ENCODE results near the gene S100A2. TPM values are rescaled to one million over a fixed set of nuclear protein-coding genes. Genes with fewer than 3 reads are reported as not detected.
A peak's percentile ranks its signal among the peaks of the same experiment; 100 is the strongest.

S100A2 gene
- total RNA-seq, 1 donor from 2014 or later: 2.0 TPM

DNA sequence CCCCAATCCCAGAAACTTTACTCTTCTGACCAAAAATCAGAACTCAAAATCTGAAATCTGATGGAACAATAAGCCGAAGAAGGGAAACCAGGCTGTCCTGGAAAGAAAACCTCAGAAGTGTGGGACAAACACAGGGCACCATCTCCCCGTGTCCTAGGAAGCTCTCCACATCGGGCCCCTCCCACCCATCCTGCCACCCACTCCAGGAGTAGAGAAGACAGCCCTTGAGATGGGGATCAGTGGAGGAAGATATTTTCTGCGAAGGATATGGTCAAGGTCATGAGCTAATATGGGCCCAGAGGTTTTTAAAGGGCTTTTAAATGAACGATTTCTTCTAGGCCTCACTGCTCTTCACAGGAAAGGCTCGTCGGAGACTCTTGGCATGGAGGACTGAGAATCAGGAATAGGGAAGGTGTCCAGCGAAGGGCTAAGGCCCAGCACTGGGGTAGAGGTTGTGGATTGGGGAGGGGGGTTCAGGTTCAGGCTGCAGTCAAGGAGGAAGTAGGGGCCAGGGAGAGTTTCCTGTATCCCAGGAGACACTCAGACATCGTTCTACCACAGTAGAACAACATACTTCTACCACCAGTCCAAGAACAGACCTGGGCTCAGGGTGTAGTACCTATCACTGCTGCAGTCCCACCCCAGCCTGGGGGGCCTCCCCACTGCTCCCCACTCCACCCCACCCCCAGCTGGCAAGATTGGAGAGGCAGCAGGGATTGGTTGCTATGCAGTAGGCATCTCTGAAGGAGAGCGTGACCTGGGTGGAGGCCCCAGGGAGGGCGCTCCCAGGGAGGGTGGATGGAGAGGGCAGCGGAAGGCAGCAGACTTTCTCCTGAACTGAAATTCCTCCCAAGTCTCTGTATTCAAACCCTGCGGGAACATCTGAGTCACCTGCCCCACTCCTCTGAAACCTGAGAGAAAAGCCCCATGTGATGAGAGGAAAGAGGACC, 23.7 kb downstream of the S100A2 start:
- CTCF ChIA-PET: interaction anchor here (1.6 kb wide), 1 partner anchor 26 kb away, joined by 6 read pairs; no protein-coding TSS in a partner anchor
- TF ChIP-seq, protein P1, sequence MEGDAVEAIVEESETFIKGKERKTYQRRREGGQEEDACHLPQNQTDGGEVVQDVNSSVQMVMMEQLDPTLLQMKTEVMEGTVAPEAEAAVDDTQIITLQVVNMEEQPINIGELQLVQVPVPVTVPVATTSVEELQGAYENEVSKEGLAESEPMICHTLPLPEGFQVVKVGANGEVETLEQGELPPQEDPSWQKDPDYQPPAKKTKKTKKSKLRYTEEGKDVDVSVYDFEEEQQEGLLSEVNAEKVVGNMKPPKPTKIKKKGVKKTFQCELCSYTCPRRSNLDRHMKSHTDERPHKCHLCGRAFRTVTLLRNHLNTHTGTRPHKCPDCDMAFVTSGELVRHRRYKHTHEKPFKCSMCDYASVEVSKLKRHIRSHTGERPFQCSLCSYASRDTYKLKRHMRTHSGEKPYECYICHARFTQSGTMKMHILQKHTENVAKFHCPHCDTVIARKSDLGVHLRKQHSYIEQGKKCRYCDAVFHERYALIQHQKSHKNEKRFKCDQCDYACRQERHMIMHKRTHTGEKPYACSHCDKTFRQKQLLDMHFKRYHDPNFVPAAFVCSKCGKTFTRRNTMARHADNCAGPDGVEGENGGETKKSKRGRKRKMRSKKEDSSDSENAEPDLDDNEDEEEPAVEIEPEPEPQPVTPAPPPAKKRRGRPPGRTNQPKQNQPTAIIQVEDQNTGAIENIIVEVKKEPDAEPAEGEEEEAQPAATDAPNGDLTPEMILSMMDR (IDR thresholded peaks at IDR 0.05): no peak
- ATAC-seq (ENCODE audit: low read depth) (no peak), DNase-seq (no peak)
- no peaks in the 10 kb centered on the region for H3K9me3 Mint-ChIP-seq
- peak overlapping the region; percentile 81 for H3K27ac Mint-ChIP-seq
- intact Hi-C loops (cut with micrococcal nuclease): no loop called here
- POLR2A ChIA-PET: interaction anchor here (0.9 to 5.0 kb wide), 7 partner anchors 9 to 92 kb away, joined by 3 to 49 read pairs (median 4); partner anchors contain the start of genes CHTOP and S100A2
- H3K27me3 Mint-ChIP-seq: no peaks in the 10 kb centered on the region
- peaks cover 65% of the 10 kb centered on the region for H3K4me1 Mint-ChIP-seq
- H3K4me3 Mint-ChIP-seq: peak overlapping the region; percentile 25
- peaks cover 24% of the 10 kb centered on the region for H3K36me3 Mint-ChIP-seq (ENCODE audit: low read depth)

DNA sequence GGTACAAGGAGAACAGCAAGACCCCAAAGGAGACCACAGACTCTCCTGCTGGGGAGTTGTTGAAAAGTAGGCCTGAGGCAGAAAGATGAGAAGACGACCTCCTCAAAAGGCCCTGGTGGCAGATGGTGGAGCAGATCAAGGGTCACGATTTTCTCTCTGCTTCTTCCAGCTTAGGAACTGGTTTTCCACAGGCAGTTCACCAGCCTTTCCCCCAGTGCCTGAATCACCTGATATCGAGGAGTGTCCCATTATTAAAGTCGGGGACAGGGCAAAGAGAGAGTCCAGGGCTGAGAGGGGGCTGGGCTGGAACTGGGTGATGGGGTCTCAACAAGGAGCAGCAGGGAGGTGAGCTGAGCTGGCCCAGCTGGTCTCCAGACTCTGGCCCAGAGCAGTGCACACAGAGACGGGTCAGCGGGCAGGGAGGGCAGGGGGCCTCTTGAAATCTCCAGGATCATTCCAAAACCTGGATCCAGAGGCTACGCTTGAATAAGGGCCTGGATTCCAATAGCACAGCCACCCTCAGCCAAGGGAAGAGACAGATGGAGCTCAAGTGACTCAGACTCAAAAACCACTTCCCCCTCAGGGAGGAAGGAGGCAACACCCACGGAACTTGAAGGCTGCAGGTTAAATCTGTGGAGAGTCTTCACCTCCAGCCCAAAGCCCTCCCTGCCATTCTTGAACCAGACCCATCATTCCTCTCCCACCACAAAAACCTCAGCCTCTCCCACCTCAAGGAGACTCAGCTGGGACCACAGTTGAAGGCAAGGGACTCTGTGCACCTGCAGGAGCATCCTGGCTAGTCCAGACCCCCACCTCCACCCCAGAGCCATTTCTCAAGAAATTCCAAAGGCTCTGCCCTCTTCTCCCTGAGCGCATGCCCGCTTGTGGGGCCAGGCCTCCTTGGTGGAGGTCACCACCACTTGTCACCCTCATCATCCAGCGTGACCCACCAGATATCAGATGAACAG, 25.0 kb downstream of the S100A2 start, which contains the start of gene S100A5:
S100A5 (minus strand) TSS at position 541 of the 968 bp plus-strand sequence. CDS start 743 bp downstream, outside the sequence.
- Mint-ChIP-seq H3K9me3 (no peaks in the 10 kb centered on the region), H3K27me3 (no peaks in the 10 kb centered on the region), H3K4me1 (peaks cover 64% of the 10 kb centered on the region), H3K36me3 (ENCODE audit: low read depth) (peaks cover 24% of the 10 kb centered on the region), H3K4me3 (peak within 1 kb of the TSS; percentile 25), H3K27ac (peak within 1 kb of the TSS; percentile 81)
- TF ChIP-seq, protein P1 (IDR thresholded peaks at IDR 0.05): no peak
- intact Hi-C loops (cut with micrococcal nuclease): no loop called here
- ChIA-PET CTCF (interaction anchor here (1.6 kb wide), 1 partner anchor 27 kb away, joined by 6 read pairs; no protein-coding TSS in a partner anchor), POLR2A (interaction anchor here (0.6 to 2.9 kb wide), 9 partner anchors 8 to 202 kb away, joined by 3 to 23 read pairs (median 4); partner anchors contain the start of genes CHTOP and S100A2)
- peak; percentile 15 for ATAC-seq (ENCODE audit: low read depth)
- DNase-seq: no peak

DNA sequence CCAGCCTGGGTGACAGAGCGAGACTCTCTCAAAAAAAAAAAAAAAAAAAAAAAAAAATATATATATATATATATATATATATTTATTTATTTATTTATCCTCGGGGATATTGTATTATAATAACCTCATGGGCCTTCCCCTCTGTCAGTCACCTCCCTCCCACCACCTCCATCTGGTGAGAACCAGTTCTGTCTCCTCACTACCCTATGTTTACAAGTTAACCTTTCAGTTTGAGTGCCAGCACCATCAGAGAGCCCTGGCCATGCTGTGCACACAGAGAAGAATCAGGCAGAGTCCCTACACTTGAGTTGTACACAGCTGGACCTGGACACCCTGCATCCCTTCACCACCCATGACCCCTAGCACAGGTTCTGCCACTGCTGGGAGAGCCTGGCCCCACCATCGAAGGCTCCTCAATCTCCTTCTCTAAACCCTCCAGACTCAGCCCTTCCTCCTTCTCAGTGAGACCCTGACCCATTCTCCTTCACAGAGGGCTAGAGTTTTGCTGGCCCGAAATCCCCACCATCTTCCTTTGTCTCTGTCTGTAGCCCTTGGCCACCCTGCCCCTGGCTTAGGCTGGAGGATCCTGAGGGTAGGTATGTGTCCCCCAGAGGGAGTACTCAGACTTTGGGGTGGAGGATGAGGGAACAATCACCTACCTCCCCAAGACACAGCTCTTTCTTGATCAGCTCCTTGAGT, 26.1 kb downstream of the S100A2 start:
- TF ChIP-seq, protein P1 (IDR thresholded peaks at IDR 0.05): no peak
- Mint-ChIP-seq H3K27ac (peak overlapping the region; percentile 81), H3K4me3 (no peak overlapping the region), H3K27me3 (no peaks in the 10 kb centered on the region), H3K9me3 (no peaks in the 10 kb centered on the region), H3K4me1 (peaks cover 62% of the 10 kb centered on the region), H3K36me3 (ENCODE audit: low read depth) (peaks cover 18% of the 10 kb centered on the region)
- DNase-seq: no peak
- POLR2A ChIA-PET: interaction anchor here (0.9 to 2.9 kb wide), 7 partner anchors 11 to 121 kb away, joined by 3 to 23 read pairs (median 4); partner anchors contain the start of genes CHTOP and S100A2
- intact Hi-C loops (cut with micrococcal nuclease): no loop called here
- CTCF ChIA-PET: interaction anchor here (0.7 kb wide), 1 partner anchor 33 kb away, joined by 3 read pairs; no protein-coding TSS in a partner anchor
- no peak for ATAC-seq (ENCODE audit: low read depth)

DNA sequence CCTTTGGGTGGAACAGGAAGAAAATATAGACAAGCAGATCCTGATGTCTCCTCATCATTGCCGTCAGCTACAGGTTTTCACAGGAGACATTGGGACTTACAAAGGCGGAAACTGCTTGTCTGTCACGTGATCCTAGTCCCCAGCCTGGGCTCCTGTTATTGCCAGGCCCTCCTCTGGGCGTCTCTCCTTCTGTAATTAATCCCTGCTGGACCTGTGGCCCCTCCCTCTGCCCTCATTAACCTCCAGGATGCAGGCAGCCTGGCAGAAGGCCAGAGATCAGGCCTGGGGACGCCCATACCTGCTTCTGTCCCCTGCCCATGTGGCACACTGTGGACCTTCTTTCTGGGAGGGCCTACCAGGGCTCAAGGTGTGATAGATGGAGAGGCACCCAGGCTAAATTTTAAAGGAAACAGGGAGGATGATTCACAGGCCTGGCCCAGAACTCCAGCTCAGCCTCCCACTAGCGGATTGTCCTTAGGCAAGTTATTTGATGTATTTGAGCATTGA, 27.3 kb downstream of the S100A2 start:
- intact Hi-C loops (cut with micrococcal nuclease): no loop called here
- no peak for DNase-seq
- Mint-ChIP-seq H3K36me3 (ENCODE audit: low read depth) (peaks cover 13% of the 10 kb centered on the region), H3K4me1 (peaks cover 65% of the 10 kb centered on the region), H3K4me3 (no peak overlapping the region), H3K27ac (no peak overlapping the region), H3K27me3 (no peaks in the 10 kb centered on the region), H3K9me3 (no peaks in the 10 kb centered on the region)
- CTCF ChIA-PET: interaction anchor here (1.2 kb wide), 1 partner anchor 30 kb away, joined by 3 read pairs; no protein-coding TSS in a partner anchor
- TF ChIP-seq, protein P1 (IDR thresholded peaks at IDR 0.05): no peak
- no peak for ATAC-seq (ENCODE audit: low read depth)
- POLR2A ChIA-PET: interaction anchor here (0.9 to 7.9 kb wide), 5 partner anchors 12 to 96 kb away, joined by 3 to 115 read pairs (median 4); partner anchors contain the start of genes CHTOP and S100A2

Data from activated B cell treated with CpG ODN at 0.5 μM for 24 hours (primary cell).